HepG2 (cell line): Measurements from ENCODE around the gene RXYLT1. TPM values are rescaled to one million over a fixed set of nuclear protein-coding genes. Genes with fewer than 3 reads are reported as not detected.

Experiments used
- ATF7-NPFF ChIP-seq: sonication (generic); formaldehyde crosslinking; IDR thresholded peaks from 2 replicates; pipeline ENCODE4 v1.8.1; 2023; ENCODE audit warnings: mild to moderate bottlenecking, low read depth, missing genetic modification reagents, moderate library complexity
- CEBPG ChIP-seq: IDR thresholded peaks from 2 replicates; pipeline ENCODE4 v1.6.1; 2016
- DNMT3B ChIP-seq: conservative IDR thresholded peaks from 2 replicates; pipeline ENCODE4 v1.6.1; 2016; ENCODE audit warnings: missing biosample characterization, control low read depth
- ETV5 ChIP-seq: IDR thresholded peaks from 2 replicates; pipeline ENCODE4 v1.6.1; 2018; ENCODE audit warnings: missing biosample characterization, missing genetic modification reagents, inconsistent platforms, borderline replicate concordance
- GATAD2A ChIP-seq: IDR thresholded peaks from 2 replicates; pipeline ENCODE4 v1.6.1; 2016
- GPN1 ChIP-seq: sonication (generic); formaldehyde crosslinking; IDR thresholded peaks from 2 replicates; pipeline ENCODE4 v1.5.1; 2020; ENCODE audit warnings: missing genetic modification reagents, borderline replicate concordance
- HDAC6 ChIP-seq: fragments of 200-600 bp; sonication (generic); IDR thresholded peaks from 2 replicates; pipeline ENCODE4 v1.7.0; 2017; ENCODE audit warnings: mild to moderate bottlenecking, antibody characterized with exemption, low read length, low read depth
- HNRNPK ChIP-seq: fragments of 200-400 bp; formaldehyde crosslinking; IDR thresholded peaks from 2 replicates; pipeline ENCODE4 v1.6.1; 2018; ENCODE audit warnings: low read length, low read depth, moderate library complexity, mild to moderate bottlenecking; ENCODE audit not compliant: poor library complexity, severe bottlenecking
- MTA1 ChIP-seq: sonication (generic); formaldehyde crosslinking; IDR thresholded peaks from 2 replicates; pipeline ENCODE4 v1.4.0; 2020; ENCODE audit warnings: missing genetic modification reagents, mild to moderate bottlenecking, borderline replicate concordance
- PBX3 ChIP-seq: sonication (generic); formaldehyde crosslinking; IDR thresholded peaks from 2 replicates; pipeline ENCODE4 v1.8.1; 2023; ENCODE audit warnings: missing genetic modification reagents, inconsistent platforms, borderline replicate concordance
- PLRG1 ChIP-seq: fragments of 450-650 bp; conservative IDR thresholded peaks from 2 replicates; pipeline ENCODE4 v1.6.1; 2016
- REPIN1 ChIP-seq: sonication (generic); formaldehyde crosslinking; IDR thresholded peaks from 2 replicates; pipeline ENCODE4 v1.8.0; 2022; ENCODE audit warnings: missing genetic modification reagents, low read depth, mild to moderate bottlenecking, borderline replicate concordance
- SALL2 ChIP-seq: sonication (generic); formaldehyde crosslinking; IDR thresholded peaks from 2 replicates; pipeline ENCODE4 v1.8.1; 2023; ENCODE audit warnings: mild to moderate bottlenecking, missing genetic modification reagents, inconsistent platforms
- SIX1 ChIP-seq: sonication (generic); formaldehyde crosslinking; IDR thresholded peaks from 2 replicates; pipeline ENCODE4 v1.4.0; 2020; ENCODE audit warnings: missing genetic modification reagents, borderline replicate concordance
- SOX6 ChIP-seq, 2 experiments: fragments of 450-650 bp in 1 of 2; sonication (generic) in 1 of 2; formaldehyde crosslinking in 1 of 2; IDR thresholded peaks; 2 replicates each; pipeline versions ENCODE4 v1.4.0 to v1.6.1; 2017 to 2020; ENCODE audit warnings: antibody characterized with exemption in 1 of 2, mild to moderate bottlenecking in 1 of 2, missing genetic modification reagents in 1 of 2
- STAG1 ChIP-seq: sonication (generic); formaldehyde crosslinking; IDR thresholded peaks from 2 replicates; pipeline ENCODE4 v1.4.0; 2020; ENCODE audit warnings: missing genetic modification reagents
- ZFP90 ChIP-seq: sonication (generic); formaldehyde crosslinking; IDR thresholded peaks from 2 replicates; pipeline ENCODE4 v1.8.0; 2022; ENCODE audit warnings: missing genetic modification reagents, mild to moderate bottlenecking, inconsistent platforms, borderline replicate concordance
- ZMYM2 ChIP-seq: sonication (generic); formaldehyde crosslinking; IDR thresholded peaks from 2 replicates; pipeline ENCODE4 v1.8.0; 2022; ENCODE audit warnings: mild to moderate bottlenecking, missing genetic modification reagents
- ZNF549 ChIP-seq: sonication (generic); formaldehyde crosslinking; IDR thresholded peaks from 2 replicates; pipeline ENCODE4 v1.5.0; 2020; ENCODE audit warnings: missing genetic modification reagents
- ZNF609 ChIP-seq: sonication (generic); formaldehyde crosslinking; IDR thresholded peaks from 2 replicates; pipeline ENCODE4 v1.4.0; 2020; ENCODE audit warnings: mild to moderate bottlenecking, missing genetic modification reagents, borderline replicate concordance
- ZNF614 ChIP-seq: IDR thresholded peaks from 2 replicates; pipeline ENCODE4 v1.6.1; 2018; ENCODE audit warnings: missing biosample characterization, missing genetic modification reagents, inconsistent platforms, borderline replicate concordance
- ZNF678 ChIP-seq: sonication (generic); formaldehyde crosslinking; IDR thresholded peaks from 2 replicates; pipeline ENCODE4 v1.4.0; 2020; ENCODE audit warnings: mild to moderate bottlenecking, missing genetic modification reagents
- ZNF7 ChIP-seq: IDR thresholded peaks from 2 replicates; pipeline ENCODE4 v1.6.1; 2016; ENCODE audit warnings: missing biosample characterization, missing genetic modification reagents
- ZNF724P ChIP-seq: sonication (generic); formaldehyde crosslinking; IDR thresholded peaks from 2 replicates; pipeline ENCODE4 v1.8.0; 2022; ENCODE audit warnings: missing genetic modification reagents, borderline replicate concordance
- ZNF749 ChIP-seq: sonication (generic); formaldehyde crosslinking; IDR thresholded peaks from 2 replicates; pipeline ENCODE4 v1.8.0; 2022; ENCODE audit warnings: mild to moderate bottlenecking, missing genetic modification reagents, moderate library complexity, borderline replicate concordance
- ZZZ3 ChIP-seq: sonication (generic); formaldehyde crosslinking; IDR thresholded peaks from 2 replicates; pipeline ENCODE4 v1.4.0; 2020; ENCODE audit warnings: missing genetic modification reagents, mild to moderate bottlenecking, borderline replicate concordance
- polyA plus RNA-seq, 8 experiments: library from polyadenylated mRNA; depleted of rRNA in 3 of 8; stranded (reverse) in 7 of 8; unstranded in 1 of 8; fragments of >200 nt; fragmentation: Illumina TruSeq in 4 of 8; extraction: Trizol in 4 of 8; gene quantifications; 2 replicates each; pipeline versions ENCODE4 v1.2.1 to v1.2.3, GENCODE V29; 2011 to 2016; ENCODE audit warnings: low read depth in 4 of 8, missing spikeins in 1 of 8, mixed read lengths in 1 of 8; ENCODE audit not compliant: insufficient read depth in 1 of 8
- total RNA-seq, 5 experiments: library from RNA; depleted of rRNA; stranded (reverse); fragments of >200 nt; fragmentation: Illumina TruSeq; extraction: Trizol; gene quantifications; 2 replicates each; pipeline ENCODE4 v1.2.3, GENCODE V29; 2016; ENCODE audit warnings: low read depth in 1 of 5
- TF ChIP-seq, protein P1 (sequence below): sonication (generic); formaldehyde crosslinking; IDR thresholded peaks from 2 replicates; pipeline ENCODE4 v1.4.0; 2020; ENCODE audit warnings: mild to moderate bottlenecking, missing genetic modification reagents

RXYLT1 gene
- total and polyA plus RNA-seq, 2 of the 13 experiments (the other 11 are each of a cell fraction or from before 2014, with no cell fraction given): 8.3 to 15.5 TPM

- TF ChIP-seq ZNF678 (CRISPR knock-in tag) (no peak), SALL2 (CRISPR knock-in tag) (no peak), PLRG1 (no peak), MTA1 (CRISPR knock-in tag) (no peak), HDAC6 (no peak), GPN1 (CRISPR knock-in tag) (no peak), ATF7-NPFF (no peak), ZNF749 (CRISPR knock-in tag) (no peak), SIX1 (no peak), ZNF7 (no peak), SOX6 (IDR thresholded peaks at IDR 0.05) (no peak), SOX6 (CRISPR knock-in tag; IDR thresholded peaks at IDR 0.05) (peak; percentile 59), ZNF724P (CRISPR knock-in tag) (no peak), ZNF609 (no peak), REPIN1 (CRISPR knock-in tag) (no peak), PBX3 (CRISPR knock-in tag) (no peak), ZFP90 (CRISPR knock-in tag) (no peak), STAG1 (CRISPR knock-in tag) (no peak), ETV5 (CRISPR knock-in tag) (no peak), HNRNPK (no peak), DNMT3B (CRISPR knock-in tag) (no peak), ZNF549 (no peak), ZNF614 (CRISPR knock-in tag) (peak; percentile 56; the same call in 1 of the 2 replicates), GATAD2A (CRISPR knock-in tag) (peak; percentile 53; the same call in 1 of the 2 replicates), ZZZ3 (CRISPR knock-in tag) (no peak), ZMYM2 (CRISPR knock-in tag) (no peak), CEBPG (CRISPR knock-in tag) (peak; percentile 57; the same call in 1 of the 2 replicates)
- TF ChIP-seq, protein P1, sequence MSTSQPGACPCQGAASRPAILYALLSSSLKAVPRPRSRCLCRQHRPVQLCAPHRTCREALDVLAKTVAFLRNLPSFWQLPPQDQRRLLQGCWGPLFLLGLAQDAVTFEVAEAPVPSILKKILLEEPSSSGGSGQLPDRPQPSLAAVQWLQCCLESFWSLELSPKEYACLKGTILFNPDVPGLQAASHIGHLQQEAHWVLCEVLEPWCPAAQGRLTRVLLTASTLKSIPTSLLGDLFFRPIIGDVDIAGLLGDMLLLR (CRISPR knock-in tag): no peak
Observed at GRCh38 chr12:63845726-63846125, 66.0 kb downstream of the RXYLT1 start (continued).
